Mucosa of descending colon (tissue), 3 donors: ENCODE measurements around the gene WDFY4. TPM values are rescaled to one million over a fixed set of nuclear protein-coding genes. Genes with fewer than 3 reads are reported as not detected.

Experiments used
- ATAC-seq: fragments of 200-7000 bp; cut with Tn5 transposase; one replicate; pipeline ENCODE4 v1.9.1; 2020; ENCODE audit warnings: mild to moderate bottlenecking, moderate library complexity
- DNase-seq, 3 donors: peaks; one replicate each; pipeline ENCODE4 v3.0.0-alpha.2; 2020
- H3K36me3 ChIP-seq: fragments of 200-600 bp; one replicate; pipeline ENCODE4 v1.8.0; 2021; ENCODE audit warnings: low read depth, mild to moderate bottlenecking
- H3K4me1 ChIP-seq: fragments of 200-600 bp; one replicate; pipeline ENCODE4 v1.8.0; 2021; ENCODE audit warnings: low read depth, mild to moderate bottlenecking
- H3K4me3 ChIP-seq: fragments of 200-600 bp; one replicate; pipeline ENCODE4 v1.8.0; 2021; ENCODE audit warnings: mild to moderate bottlenecking
- H3K9me3 ChIP-seq: fragments of 200-600 bp; one replicate; pipeline ENCODE4 v1.8.0; 2021; ENCODE audit warnings: mild to moderate bottlenecking
- CTCF ChIP-seq: fragments of 200-600 bp; IDR thresholded peaks from one replicate; pipeline ENCODE4 v1.8.0; 2022; ENCODE audit warnings: antibody characterized with exemption, mild to moderate bottlenecking
- intact Hi-C, 2 donors: fragments of 100-400 bp; cut with DNase I in 1 of 2; cut with micrococcal nuclease in 1 of 2; formaldehyde crosslinking; loops; one replicate each; pipeline versions ENCODE4 v1.11.0 to v1.11.1; 2022; cut with DNase I, micrococcal nuclease
- total RNA-seq, 3 donors: library from RNA; stranded (reverse); fragmentation: NEBNext Ultra II Directional in 2 of 3; extraction: Animal tissue kit (Norgen Biotek cat#: 25700) in 2 of 3; gene quantifications; one replicate each; pipeline versions ENCODE4 v1.2.1 to v1.2.4, GENCODE V29; 2021 to 2023
- donor health status: DM: no; HTN: no; CAD: no; lungs with moderate emphysema.
- donor health status: DM: no; HTN: no; CAD: no.
- donor health status: DM: no; HTN: yes; CAD: no.

Gene WDFY4
- total RNA-seq, 3 donors from 2014 or later, result 2.1 to 3.3 (median 2.2) TPM

GRCh38 chr10:48710647-48711275 lies 26.1 kb downstream of the WDFY4 start:
- intact Hi-C loops, result no loop called here
- TF ChIP-seq CTCF, result no peak
- H3K36me3 ChIP-seq, result no peaks in the 10 kb centered on the region
- H3K9me3 ChIP-seq, result no peaks in the 10 kb centered on the region
- no peaks in the 10 kb centered on the region for H3K4me1 ChIP-seq
- no peak overlapping the region for H3K4me3 ChIP-seq
- DNase-seq (no peak), ATAC-seq (no peak)

- H3K36me3 ChIP-seq, result no peaks in the 10 kb centered on the region
- intact Hi-C loops, result no loop called here
- no peak overlapping the region for H3K4me3 ChIP-seq
- DNase-seq (no peak), ATAC-seq (no peak)
- TF ChIP-seq CTCF, result no peak
- H3K9me3 ChIP-seq, result no peaks in the 10 kb centered on the region
- H3K4me1 ChIP-seq, result no peaks in the 10 kb centered on the region
Measured at GRCh38 chr10:48711830-48712229, 27.2 kb downstream of the WDFY4 start.

GRCh38 chr10:48714088-48714487 lies 29.4 kb downstream of the WDFY4 start:
- no peak for TF ChIP-seq CTCF
- no peaks in the 10 kb centered on the region for H3K9me3 ChIP-seq
- no peak for DNase-seq
- H3K36me3 ChIP-seq, result no peaks in the 10 kb centered on the region
- no peaks in the 10 kb centered on the region for H3K4me1 ChIP-seq
- no peak for ATAC-seq
- no peak overlapping the region for H3K4me3 ChIP-seq
- intact Hi-C loops, result no loop called here

- ATAC-seq, result no peak
Measured at GRCh38 chr10:48716416-48716815, 31.7 kb downstream of the WDFY4 start.

GRCh38 chr10:48720611-48721010 lies 35.9 kb downstream of the WDFY4 start:
- H3K4me3 ChIP-seq, result no peak overlapping the region
- H3K4me1 ChIP-seq, result no peaks in the 10 kb centered on the region
- TF ChIP-seq CTCF, result no peak
- intact Hi-C loops, result no loop called here
- no peaks in the 10 kb centered on the region for H3K9me3 ChIP-seq
- ATAC-seq (no peak), DNase-seq (no peak)
- H3K36me3 ChIP-seq, result no peaks in the 10 kb centered on the region

More at GRCh38 chr10:48716416-48716815, 31.7 kb downstream of the WDFY4 start:
- H3K4me3 ChIP-seq, result no peak overlapping the region
- H3K36me3 ChIP-seq, result no peaks in the 10 kb centered on the region
- TF ChIP-seq CTCF, result no peak
- intact Hi-C loops, result no loop called here
- no peaks in the 10 kb centered on the region for H3K9me3 ChIP-seq
- no peak for DNase-seq
- no peaks in the 10 kb centered on the region for H3K4me1 ChIP-seq
